GM19099 (cell line): ENCODE results near the gene PLEKHM3.

Source experiments
- POLR2A ChIP-seq: IDR thresholded peaks from 3 replicates; pipeline ENCODE4 v1.6.1; 2011; ENCODE audit warnings: low read depth; ENCODE audit not compliant: insufficient read length; ENCODE audit errors: extremely low read depth

The PLEKHM3 gene

GRCh38 chr2:207933396-207934065, 91.8 kb downstream of the PLEKHM3 start:
- TF ChIP-seq POLR2A = no peak

GRCh38 chr2:207932106-207932505, 93.2 kb downstream of the PLEKHM3 start:
- no peak for TF ChIP-seq POLR2A

- TF ChIP-seq POLR2A = no peak
Observed at GRCh38 chr2:207930747-207931146, 94.6 kb downstream of the PLEKHM3 start.

GRCh38 chr2:207929923-207930322, 95.4 kb downstream of the PLEKHM3 start:
- TF ChIP-seq POLR2A = no peak

GRCh38 chr2:207928079-207928478, 97.2 kb downstream of the PLEKHM3 start:
- no peak for TF ChIP-seq POLR2A

GRCh38 chr2:207926989-207927300, 98.4 kb downstream of the PLEKHM3 start:
- no peak for TF ChIP-seq POLR2A

- TF ChIP-seq POLR2A = no peak
Observed at GRCh38 chr2:207926133-207926988, 99.0 kb downstream of the PLEKHM3 start.

- no peak for TF ChIP-seq POLR2A
Observed at GRCh38 chr2:207925601-207926000, 99.7 kb downstream of the PLEKHM3 start.

- TF ChIP-seq POLR2A = no peak
Observed at GRCh38 chr2:207921606-207922005, 103.7 kb downstream of the PLEKHM3 start.

- no peak for TF ChIP-seq POLR2A
Observed at GRCh38 chr2:207920721-207921120, 104.6 kb downstream of the PLEKHM3 start.

GRCh38 chr2:207920321-207920720, 105.0 kb downstream of the PLEKHM3 start:
- no peak for TF ChIP-seq POLR2A

GRCh38 chr2:207919164-207919919, 106.0 kb downstream of the PLEKHM3 start:
- no peak for TF ChIP-seq POLR2A

- TF ChIP-seq POLR2A = no peak
Observed at GRCh38 chr2:207914716-207915115, 110.6 kb downstream of the PLEKHM3 start.

GRCh38 chr2:207913772-207914358, 111.5 kb downstream of the PLEKHM3 start:
- TF ChIP-seq POLR2A = no peak

GRCh38 chr2:207911856-207912255, 113.5 kb downstream of the PLEKHM3 start:
- no peak for TF ChIP-seq POLR2A

GRCh38 chr2:207911215-207911614, 114.1 kb downstream of the PLEKHM3 start:
- TF ChIP-seq POLR2A = no peak

- TF ChIP-seq POLR2A = no peak
Observed at GRCh38 chr2:207905546-207905945, 119.8 kb downstream of the PLEKHM3 start.
